Activated CD8-positive, alpha-beta memory T cell treated with anti-CD3 and anti-CD28 coated beads, Interleukin-2, amount 50 U/mL, for 4 hours (primary cell): Measurements from ENCODE around the gene MAPK1.
"Not testable (repeated sequence)": the region's sequence is repeated elsewhere in the genome, so short reads cannot be mapped to it uniquely, and the experiment has no call there.

Experiments
- DNase-seq: peaks from one replicate; pipeline ENCODE4 v3.0.0-alpha.2; 2020

MAPK1 gene

GRCh38 chr22:21845558-21846453, 21.6 kb downstream of the MAPK1 start:
- no peak for DNase-seq

DNA sequence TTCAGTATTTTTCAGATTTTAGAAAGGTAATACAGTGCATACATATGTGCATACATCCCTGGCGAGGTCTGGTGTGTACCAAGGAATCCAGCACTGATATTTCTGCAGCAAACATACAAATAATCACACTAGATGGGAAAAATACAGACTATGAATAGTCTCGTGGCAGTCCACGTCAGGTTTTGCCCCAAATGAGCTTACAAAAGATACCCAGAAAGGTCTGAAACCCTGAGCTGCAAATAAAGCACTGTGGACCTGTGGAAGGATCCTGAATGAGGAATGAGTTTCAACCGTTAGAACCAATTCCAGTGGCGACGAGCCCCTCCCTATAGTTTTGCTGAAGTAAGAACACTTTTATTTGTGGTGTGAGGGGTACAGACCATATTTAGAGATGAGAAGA, 24.5 kb downstream of the MAPK1 start:
- no peak for DNase-seq

GRCh38 chr22:21841422-21841821, 26.0 kb downstream of the MAPK1 start:
- no peak for DNase-seq

- no peak for DNase-seq
Measured at GRCh38 chr22:21840236-21840823, 27.1 kb downstream of the MAPK1 start.

DNA sequence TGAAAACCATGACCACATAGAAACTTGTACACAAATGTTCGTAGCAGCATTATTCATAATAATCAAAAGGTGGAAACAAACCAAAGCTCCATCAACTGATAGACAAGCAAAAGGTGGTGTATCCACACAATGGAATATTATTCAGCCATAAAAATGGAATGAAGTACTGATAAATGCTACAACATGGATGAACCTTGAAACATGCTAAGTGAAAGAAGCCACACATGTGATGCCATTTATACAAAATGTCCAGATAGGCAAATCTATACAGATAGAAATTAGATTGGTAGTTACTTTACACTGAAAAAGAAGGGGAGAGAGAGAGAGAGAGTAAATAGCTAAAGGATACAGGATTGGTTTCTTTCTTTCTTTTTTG, 27.7 kb downstream of the MAPK1 start:
- DNase-seq, result no peak

GRCh38 chr22:21839104-21839764, 28.2 kb downstream of the MAPK1 start:
- DNase-seq, result not testable (repeated sequence)

- no peak for DNase-seq
Measured at GRCh38 chr22:21837248-21837979, 30.0 kb downstream of the MAPK1 start.

GRCh38 chr22:21836486-21836885, 31.0 kb downstream of the MAPK1 start:
- not testable (repeated sequence) for DNase-seq

DNA sequence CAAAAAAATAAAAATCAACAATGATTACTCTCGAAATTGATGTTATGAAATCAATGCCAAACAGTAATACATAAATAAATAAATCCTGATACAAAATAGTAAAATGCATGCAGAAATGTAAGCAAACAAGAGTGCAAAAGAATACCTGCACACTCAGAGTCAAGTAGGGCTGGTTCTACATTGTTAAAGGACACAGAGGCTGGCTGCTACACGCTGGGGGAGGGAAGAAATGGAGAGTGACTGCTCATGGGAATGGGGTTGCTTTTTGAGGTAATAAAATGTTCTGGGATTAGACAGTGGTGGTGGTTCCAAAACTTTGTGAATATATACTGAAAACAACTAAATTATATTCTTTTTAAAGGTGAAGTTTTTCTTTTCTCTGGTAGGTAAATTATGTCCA, 32.1 kb downstream of the MAPK1 start:
- DNase-seq, result no peak

GRCh38 chr22:21834869-21835268, 32.6 kb downstream of the MAPK1 start:
- DNase-seq, result no peak

GRCh38 chr22:21832291-21833290, 34.9 kb downstream of the MAPK1 start:
- no peak for DNase-seq

DNA sequence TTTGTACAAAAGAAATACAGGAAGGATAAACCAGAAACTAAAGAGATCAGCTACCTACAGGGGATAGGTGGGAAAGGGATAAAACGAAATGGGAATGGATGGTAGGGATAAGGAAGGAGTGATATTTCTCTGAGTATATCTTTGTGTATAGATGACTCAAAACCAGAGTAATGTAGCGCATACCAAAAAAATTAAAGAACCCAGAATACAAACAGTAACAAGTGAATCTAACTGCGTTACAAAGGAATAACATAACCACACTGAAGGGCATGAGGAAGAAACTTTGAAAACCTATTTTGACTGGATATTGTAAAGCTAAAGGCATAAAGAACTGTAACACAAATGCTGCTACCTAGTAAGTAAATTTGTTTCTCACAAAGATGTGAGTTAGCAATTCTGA, 37.9 kb downstream of the MAPK1 start:
- no peak for DNase-seq

DNA sequence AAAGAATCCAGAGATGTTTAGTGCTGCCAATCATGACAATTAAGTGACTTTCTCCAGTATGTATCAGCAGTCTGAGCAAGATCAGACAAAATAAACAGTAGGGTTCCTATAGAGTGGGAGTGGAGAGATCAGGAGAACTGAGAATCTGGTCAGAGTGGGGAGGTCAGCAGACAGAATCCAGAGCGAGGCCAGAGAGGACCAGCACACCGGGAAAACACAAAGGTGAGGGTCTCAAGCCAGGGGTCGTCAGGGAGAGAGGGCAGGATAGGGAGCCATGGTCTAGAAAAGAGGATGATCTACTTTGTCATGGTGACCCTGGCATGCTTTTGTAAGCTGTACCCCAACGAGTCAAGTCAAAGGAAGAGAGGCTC, 39.2 kb downstream of the MAPK1 start:
- DNase-seq, result no peak

DNA sequence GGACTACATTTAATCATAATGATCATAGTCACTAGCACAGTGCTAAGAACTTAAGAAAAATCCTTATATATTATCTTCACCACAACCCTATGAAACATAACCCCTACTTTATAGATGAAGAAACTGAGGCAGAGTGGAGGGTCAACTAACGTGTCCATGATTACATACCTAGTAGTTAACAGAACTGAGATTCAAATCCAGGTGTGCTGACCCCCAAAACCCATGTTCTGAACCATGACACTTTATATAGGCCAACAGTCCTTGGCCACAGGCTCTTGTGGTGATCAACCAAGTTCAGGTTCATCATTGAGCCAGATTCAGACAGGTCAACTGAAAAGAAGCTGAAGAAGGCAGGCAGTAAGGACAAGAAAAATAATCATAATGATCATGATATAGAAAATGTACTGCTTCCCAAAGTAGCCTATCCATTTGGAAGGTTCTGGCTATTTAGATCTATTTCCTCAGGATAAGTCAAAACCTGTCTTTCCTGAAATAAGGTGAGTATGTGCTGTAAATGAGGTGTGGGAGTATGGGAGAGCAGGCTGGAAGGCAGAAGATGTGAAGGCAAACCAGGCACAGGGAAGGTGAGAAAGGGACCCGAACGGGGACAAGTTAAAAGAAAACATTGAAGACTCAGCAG, 39.7 kb downstream of the MAPK1 start:
- DNase-seq, result no peak

DNA sequence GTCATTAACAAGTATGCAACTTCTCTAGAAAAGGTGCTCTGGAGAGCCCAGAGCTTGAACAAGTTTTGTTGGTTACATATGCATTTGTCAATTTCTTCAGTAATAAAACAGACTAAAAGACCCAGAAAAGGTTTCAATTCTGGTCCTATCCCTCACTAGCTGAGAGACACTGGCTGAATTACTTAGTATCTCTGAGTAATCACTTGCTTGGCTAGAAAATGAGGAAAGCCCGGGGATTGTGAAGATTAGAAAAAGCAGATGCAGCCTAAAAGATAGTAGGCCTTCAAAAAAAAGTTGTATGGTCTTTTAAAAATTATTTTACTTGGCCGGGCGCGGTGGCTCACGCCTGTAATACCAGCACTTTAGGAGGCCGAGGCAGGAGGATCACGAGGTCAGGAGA, 41.2 kb downstream of the MAPK1 start:
- no peak for DNase-seq

- not testable (repeated sequence) for DNase-seq
Measured at GRCh38 chr22:21824962-21825361, 42.5 kb downstream of the MAPK1 start.

DNA sequence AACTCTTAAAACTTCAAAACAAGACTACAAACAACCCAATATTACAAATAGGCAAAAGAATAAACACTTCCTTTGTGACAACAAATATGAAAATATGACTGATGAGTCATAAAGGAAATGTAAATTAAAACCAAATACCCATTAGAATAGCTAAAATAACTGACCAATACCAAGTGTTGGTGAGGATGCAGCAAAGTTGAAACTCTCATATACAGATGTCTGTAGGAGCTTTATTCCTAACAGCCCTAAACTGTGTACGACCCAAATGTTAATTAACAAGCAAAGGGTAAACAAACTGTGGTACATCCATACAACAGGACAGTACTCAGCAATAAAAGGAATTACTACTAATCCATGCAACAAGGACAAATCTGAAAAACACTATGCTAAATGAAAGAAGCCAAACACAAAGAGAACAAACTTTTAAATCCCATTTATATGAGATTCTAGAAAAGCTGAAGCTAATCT, 43.0 kb downstream of the MAPK1 start:
- DNase-seq, result no peak

DNA sequence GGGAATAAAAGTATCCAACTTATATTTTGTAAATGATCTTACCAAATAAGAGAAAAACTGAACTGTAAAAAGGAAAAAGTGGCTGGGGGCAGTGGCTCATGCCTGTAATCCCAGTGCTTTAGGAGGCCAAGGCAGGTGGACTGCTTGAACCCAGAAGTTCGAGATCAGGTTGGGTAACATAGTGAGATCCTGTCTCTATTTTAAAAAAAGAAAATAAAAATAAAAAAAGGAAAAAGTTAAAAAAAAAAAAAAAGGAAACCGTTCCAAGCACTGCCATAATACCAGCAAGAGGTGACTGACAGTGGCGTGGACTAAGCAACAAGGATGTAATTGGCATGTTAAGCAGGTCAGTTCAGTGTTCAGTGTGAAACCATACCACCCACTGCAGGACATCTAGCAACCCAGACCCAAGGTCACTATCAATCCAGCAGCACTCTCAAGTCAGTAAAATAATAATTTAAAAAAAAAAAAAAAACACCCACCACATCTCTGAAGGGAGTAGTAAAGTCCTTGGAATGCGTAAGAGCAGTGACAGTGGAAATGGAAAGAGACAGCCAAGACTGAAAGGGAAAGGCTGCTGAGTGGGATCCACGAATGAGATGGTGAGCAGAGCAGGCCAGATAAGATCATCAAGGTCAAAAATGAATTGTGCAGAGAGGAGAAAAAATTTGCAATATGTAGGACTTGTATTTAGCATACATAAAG, 43.6 kb downstream of the MAPK1 start:
- DNase-seq, result no peak

DNA sequence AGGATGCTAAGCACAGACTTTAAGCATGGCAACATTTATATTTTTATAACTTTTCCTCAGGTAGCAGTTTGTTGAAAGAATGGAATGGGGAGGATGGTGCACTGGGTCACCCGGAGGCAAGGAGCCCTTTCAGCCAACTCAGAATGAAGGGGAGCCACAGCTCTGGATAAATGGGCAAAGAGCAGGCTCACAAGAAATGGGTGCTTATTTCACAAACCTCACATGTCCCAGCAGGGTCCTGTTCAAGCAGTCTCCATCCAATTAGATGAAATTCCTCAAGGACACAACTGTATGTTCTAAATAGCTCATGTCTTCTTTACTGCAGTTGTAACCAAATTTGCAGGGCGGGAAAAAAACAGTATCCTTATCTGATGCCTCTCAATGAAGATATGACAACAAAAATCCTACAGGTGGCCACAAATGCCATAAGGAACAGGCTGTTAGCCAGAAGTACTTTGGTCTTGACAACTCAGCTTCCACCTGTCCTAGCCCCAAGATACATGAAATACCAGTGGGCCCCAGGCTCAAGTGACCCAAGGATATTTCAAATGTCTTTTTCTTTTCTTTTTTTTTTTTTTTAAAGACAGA, 48.2 kb downstream of the MAPK1 start:
- no peak for DNase-seq

DNA sequence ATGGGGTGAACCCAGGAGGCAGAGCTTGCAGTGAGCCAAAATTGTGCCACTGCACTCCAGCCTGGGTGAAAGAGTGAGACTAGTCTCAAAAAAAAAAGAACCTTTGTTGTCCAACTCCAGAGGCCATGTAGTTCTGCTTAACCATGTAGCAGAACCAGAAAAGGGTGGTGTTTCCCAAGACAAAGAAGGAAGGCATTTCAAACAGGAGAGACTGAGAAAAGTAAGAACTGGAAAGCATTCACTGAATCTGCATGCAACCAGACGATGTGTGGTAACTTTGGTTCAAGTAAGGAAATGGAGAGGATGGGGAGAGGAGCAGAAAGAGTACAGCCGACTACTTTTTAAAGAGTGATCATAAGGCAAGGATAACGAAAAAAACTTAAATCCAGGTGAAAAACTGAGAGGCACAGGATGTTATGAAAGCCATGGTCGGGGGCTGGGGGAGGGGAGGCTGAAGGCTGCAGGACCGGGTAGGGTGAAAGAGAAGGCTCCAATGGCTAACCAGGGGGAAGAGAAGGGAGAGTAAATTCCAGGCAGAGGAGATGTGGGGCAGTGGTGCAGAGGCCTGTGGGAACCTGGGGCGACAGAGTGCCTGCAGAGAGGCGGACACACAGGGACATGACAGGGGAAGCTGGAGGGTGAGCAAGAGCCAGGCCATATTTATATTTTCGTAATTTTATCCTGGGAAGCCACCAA, 48.8 kb downstream of the MAPK1 start:
- DNase-seq, result no peak
